H54 (cell line): ENCODE results near the gene C11orf65.

Source experiments
- DNase-seq: peaks from one replicate; pipeline ENCODE4 v3.0.0; 2011; ENCODE audit warnings: low spot score, mixed read lengths; ENCODE audit not compliant: insufficient read length
- FAIRE-seq: peaks from 3 replicates; lab custom pipeline; 2011; peaks lifted over from hg19 to GRCh38; lab: Jason Lieb, UNC
- POLR2A ChIP-seq: IDR thresholded peaks from 2 replicates; pipeline ENCODE4 v1.6.1; 2011; ENCODE audit warnings: low read depth, mild to moderate bottlenecking, low read length

Gene C11orf65

DNA sequence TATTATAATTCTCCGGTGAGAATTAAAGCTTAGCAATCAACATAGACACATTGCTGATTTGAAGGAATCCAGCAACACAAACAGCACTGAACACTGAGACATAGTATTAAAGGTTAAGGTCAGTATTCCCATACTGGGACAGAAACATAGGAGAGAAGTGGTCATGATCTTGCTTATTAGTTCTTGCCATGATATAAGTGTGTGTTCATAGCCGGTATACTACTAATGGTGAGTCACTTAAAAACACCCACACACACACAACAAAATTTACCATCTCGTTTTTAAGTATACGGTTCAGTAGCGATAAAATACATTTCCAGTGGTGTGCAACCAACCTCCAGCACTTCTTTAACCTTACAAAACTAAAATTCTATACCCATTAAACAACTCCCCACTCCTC, 96.3 kb downstream of the C11orf65 start:
- TF ChIP-seq POLR2A: no peak
- DNase-seq (no peak), FAIRE-seq (no peak)

DNA sequence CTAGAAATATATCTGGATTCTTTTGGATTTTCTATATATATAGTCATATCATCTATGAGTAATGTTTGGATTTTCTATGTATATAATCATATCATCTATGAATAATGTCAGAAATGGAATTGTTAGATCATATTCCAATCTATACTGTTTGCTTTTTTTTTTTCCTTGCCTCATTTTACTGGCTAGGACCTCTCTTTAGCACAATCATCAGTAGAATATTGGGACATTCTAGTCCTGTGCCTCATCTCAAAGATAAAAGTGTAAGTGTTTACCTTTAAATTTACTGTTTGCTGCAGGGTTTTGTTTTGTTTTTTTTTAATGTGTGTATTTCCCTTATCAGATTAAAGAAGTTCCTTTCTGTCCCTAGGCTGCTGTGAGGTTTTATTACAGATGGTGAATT, 97.0 kb downstream of the C11orf65 start:
- DNase-seq: no peak
- no peak for TF ChIP-seq POLR2A
- FAIRE-seq: no peak

DNA sequence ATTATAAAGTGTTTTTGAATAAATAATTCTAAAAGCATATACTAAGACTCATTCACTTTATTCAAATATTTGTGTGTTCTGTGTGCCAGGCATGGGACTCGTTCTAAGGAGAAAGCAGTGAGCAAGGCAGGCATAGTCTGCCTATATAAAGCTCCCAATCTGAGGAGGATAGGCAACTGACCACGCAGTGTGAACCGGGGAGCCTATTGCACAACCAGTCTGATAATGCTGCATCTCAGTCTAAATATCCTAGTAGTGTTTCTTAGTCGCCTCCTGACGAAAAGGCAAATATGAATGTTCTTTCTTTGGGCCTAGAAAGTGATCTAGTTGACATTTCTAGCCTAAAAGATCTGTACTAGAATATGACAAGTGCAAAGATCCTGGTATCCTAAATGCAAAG, 98.3 kb downstream of the C11orf65 start:
- FAIRE-seq: no peak

GRCh38 chr11:108368134-108368533, 99.2 kb downstream of the C11orf65 start:
- no peak for TF ChIP-seq POLR2A
- DNase-seq (no peak), FAIRE-seq (no peak)

More for the DNA sequence above, 98.3 kb downstream of the C11orf65 start:
- TF ChIP-seq POLR2A: no peak
- DNase-seq: no peak

- TF ChIP-seq POLR2A: no peak
- no peak for DNase-seq
- FAIRE-seq: no peak
Observed at GRCh38 chr11:108364159-108364558, 103.2 kb downstream of the C11orf65 start.

GRCh38 chr11:108351468-108351867, 115.9 kb downstream of the C11orf65 start:
- DNase-seq: no peak
- no peak for FAIRE-seq
- no peak for TF ChIP-seq POLR2A

DNA sequence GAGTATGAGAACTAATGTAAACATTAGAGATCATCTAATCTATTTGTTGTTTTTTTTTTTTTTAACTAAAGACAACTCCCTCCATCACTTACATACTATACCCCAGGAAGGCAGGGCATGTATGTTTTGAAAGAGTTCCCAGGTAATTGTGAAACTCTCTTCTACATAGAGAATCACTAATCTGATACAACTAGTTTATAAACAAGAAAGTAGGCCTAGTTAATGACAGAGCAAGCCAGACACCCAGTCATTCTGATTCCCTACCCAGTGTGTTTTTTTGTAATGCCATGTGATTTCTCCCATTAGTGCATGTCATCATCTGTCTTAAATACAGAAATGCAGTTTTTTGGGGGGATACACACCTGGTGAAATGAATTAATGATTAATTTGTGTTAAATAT, 120.9 kb downstream of the C11orf65 start:
- no peak for TF ChIP-seq POLR2A
- FAIRE-seq (no peak), DNase-seq (no peak)

GRCh38 chr11:108345767-108346166, 121.6 kb downstream of the C11orf65 start:
- FAIRE-seq: no peak
- no peak for DNase-seq
- TF ChIP-seq POLR2A: no peak

GRCh38 chr11:108343714-108344113, 123.6 kb downstream of the C11orf65 start:
- no peak for DNase-seq
- TF ChIP-seq POLR2A: no peak
- no peak for FAIRE-seq

DNA sequence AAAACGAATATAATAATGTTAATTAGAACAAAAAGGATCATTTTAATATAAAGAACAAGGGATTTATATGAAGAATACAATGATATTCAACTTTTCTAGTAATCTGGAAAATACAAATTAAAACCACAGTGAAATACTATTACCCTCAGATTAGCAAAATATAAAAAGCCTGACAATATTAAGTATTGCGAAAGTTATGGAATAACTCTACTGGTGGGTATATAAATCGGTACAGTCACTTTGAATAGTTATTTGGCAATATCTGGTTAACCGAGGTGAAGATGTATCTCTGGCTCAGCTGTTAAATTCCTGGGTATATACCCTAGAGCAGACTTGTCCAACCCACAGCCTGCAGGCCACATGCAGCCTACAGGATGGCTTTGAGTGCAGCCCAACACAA, 125.7 kb downstream of the C11orf65 start:
- FAIRE-seq: no peak
- DNase-seq: no peak

DNA sequence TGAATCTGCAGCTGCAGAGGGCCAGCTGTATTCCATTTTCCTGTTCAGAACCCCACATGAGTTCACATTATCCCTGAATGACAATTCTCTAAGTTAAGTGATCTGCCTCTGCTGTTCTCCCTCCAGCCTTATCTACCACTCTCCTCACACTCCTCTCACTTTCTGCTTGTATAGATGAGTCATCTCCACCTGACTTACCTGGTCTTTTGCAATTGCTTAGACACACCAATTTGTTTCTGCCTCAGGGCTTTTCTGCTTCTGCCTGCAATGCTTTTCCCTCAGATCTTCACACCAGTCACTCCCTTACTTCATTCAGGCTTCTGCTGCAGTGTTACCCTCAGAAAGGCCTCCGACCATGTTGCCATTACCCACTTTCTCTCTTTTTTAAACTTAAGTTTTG, 126.4 kb downstream of the C11orf65 start:
- no peak for TF ChIP-seq POLR2A
- no peak for FAIRE-seq
- no peak for DNase-seq

More for the DNA sequence above, 125.7 kb downstream of the C11orf65 start:
- no peak for TF ChIP-seq POLR2A

DNA sequence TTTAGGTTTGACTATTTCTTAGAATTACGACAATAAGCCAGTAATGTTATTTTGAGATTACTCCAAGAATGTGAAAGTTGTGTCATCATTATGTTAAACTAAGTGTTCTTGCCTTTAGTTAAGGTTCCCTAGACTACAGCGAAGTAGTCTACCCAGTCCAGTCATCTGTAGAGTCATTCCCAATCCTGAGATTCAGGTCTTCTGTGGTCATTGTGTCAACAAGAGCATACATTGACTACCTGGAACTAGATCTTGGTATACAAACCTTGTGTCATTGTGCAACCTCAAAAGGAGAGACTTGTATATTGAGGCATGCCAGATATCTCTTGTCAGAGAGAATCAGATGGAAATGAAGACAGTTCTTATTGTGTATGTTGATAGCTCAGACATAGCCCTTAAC, 128.6 kb downstream of the C11orf65 start:
- no peak for FAIRE-seq
- TF ChIP-seq POLR2A: no peak
- DNase-seq: no peak

GRCh38 chr11:108333403-108333899, 133.9 kb downstream of the C11orf65 start:
- FAIRE-seq: no peak
- DNase-seq: no peak
- TF ChIP-seq POLR2A: no peak
